GM12892 (cell line): ENCODE measurements around the gene SRMS.

ENCODE experiments used
- POLR2A ChIP-seq: IDR thresholded peaks from 2 replicates; pipeline ENCODE4 v1.6.1; 2011; ENCODE audit warnings: low read depth, low read length, control low read depth
- TAF1 ChIP-seq: IDR thresholded peaks from 2 replicates; pipeline ENCODE4 v1.6.1; 2011; ENCODE audit warnings: low read depth, mild to moderate bottlenecking, control low read depth, low read length, borderline replicate concordance

DNA sequence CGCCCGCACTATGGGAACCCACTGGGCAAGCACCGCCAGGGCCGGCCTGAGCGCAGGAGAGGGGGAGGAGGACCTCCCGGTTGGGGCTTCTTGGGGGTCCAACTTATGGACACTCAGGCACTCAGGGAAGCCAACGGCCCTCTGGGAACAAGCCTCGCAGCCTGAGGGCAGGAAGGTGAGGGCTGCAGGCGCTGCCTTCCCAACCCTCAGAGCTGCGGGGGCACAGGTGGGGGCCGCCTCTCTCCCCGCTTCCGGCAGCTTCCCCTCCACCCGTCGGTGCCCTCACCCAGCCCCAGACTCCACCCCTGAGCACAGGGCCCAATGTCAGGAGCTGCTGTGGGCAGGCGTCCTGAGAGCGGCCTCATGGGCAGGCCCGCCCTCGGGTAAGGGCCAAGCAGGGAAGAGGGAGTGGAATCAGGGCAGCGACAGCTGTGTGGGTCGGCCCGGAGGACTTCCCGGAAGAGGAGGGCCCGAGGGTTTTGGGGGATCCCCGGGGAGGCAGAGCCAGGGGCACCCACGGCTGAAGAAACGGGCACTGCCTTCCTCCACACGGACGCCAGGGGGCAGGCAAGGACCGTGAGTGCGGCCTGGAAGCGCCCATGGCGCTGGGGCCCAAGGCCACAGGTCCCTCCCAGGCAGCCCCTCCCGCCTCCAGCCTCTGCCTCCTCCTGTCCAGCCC is 9.9 kb downstream of the SRMS start:
- TF ChIP-seq POLR2A (peak; percentile 63; the same call in 1 of the 2 replicates), TAF1 (0 out of 2 replicates have a peak, but pooled peaks have one; percentile 38)
